SK-N-SH (cell line): Measurements from ENCODE around the gene EPHB2.

Source experiments
- CHD2 ChIP-seq: fragments of 150-350 bp; IDR thresholded peaks from 2 replicates; pipeline ENCODE4 v1.6.1; 2018; ENCODE audit warnings: low read length; ENCODE audit not compliant: partially characterized antibody
- ELF1 ChIP-seq: IDR thresholded peaks from 2 replicates; pipeline ENCODE4 v1.4.0; 2012
- EP300 ChIP-seq, 2 experiments: IDR thresholded peaks; 2 replicates each; pipeline versions ENCODE4 v1.4.0 to v1.6.1; 2012; ENCODE audit warnings: borderline replicate concordance in 1 of 2, low read depth in 1 of 2, low read length in 1 of 2
- FOXJ3 ChIP-seq: sonication (generic); formaldehyde crosslinking; IDR thresholded peaks from 2 replicates; pipeline ENCODE4 v1.5.1; 2020; ENCODE audit warnings: mild to moderate bottlenecking, missing genetic modification reagents
- MXI1 ChIP-seq: IDR thresholded peaks from 2 replicates; pipeline ENCODE4 v1.6.1; 2012; ENCODE audit warnings: mild to moderate bottlenecking, low read depth, low read length, improper control_type of control experiment
- RAD21 ChIP-seq: IDR thresholded peaks from 2 replicates; pipeline ENCODE4 v1.6.1; 2012; ENCODE audit warnings: mild to moderate bottlenecking, low read length
- TEAD4 ChIP-seq: IDR thresholded peaks from 2 replicates; pipeline ENCODE4 v1.4.0; 2012; ENCODE audit warnings: mild to moderate bottlenecking, borderline replicate concordance; ENCODE audit not compliant: insufficient read depth
- YY1 ChIP-seq: IDR thresholded peaks from 2 replicates; pipeline ENCODE4 v1.4.0; 2012; ENCODE audit warnings: low read depth, mild to moderate bottlenecking
- ZBTB33 ChIP-seq: IDR thresholded peaks from 2 replicates; pipeline ENCODE4 v1.4.0; 2012; ENCODE audit warnings: low read depth, borderline replicate concordance
- TF ChIP-seq, protein P1 (sequence below): IDR thresholded peaks from 2 replicates; pipeline ENCODE4 v1.4.0; 2012; ENCODE audit warnings: low read depth
- TF ChIP-seq, protein P2 (sequence below): fragments of 200-600 bp; sonication (generic); IDR thresholded peaks from 2 replicates; pipeline ENCODE4 v1.6.1; 2017; ENCODE audit warnings: antibody characterized with exemption, mild to moderate bottlenecking, moderate library complexity
- TF ChIP-seq, protein P3 (sequence below): IDR thresholded peaks from 2 replicates; pipeline ENCODE4 v1.4.0; 2012; ENCODE audit warnings: low read depth, borderline replicate concordance

GRCh38 chr1:22756125-22756735 is 45.6 kb downstream of the EPHB2 start:
- TF ChIP-seq, protein P1, sequence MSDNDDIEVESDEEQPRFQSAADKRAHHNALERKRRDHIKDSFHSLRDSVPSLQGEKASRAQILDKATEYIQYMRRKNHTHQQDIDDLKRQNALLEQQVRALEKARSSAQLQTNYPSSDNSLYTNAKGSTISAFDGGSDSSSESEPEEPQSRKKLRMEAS = no peak
- TF ChIP-seq YY1 = no peak
- TF ChIP-seq, protein P2, sequence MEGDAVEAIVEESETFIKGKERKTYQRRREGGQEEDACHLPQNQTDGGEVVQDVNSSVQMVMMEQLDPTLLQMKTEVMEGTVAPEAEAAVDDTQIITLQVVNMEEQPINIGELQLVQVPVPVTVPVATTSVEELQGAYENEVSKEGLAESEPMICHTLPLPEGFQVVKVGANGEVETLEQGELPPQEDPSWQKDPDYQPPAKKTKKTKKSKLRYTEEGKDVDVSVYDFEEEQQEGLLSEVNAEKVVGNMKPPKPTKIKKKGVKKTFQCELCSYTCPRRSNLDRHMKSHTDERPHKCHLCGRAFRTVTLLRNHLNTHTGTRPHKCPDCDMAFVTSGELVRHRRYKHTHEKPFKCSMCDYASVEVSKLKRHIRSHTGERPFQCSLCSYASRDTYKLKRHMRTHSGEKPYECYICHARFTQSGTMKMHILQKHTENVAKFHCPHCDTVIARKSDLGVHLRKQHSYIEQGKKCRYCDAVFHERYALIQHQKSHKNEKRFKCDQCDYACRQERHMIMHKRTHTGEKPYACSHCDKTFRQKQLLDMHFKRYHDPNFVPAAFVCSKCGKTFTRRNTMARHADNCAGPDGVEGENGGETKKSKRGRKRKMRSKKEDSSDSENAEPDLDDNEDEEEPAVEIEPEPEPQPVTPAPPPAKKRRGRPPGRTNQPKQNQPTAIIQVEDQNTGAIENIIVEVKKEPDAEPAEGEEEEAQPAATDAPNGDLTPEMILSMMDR = no peak
- no peak for TF ChIP-seq TEAD4
- no peak for TF ChIP-seq ZBTB33
- no peak for TF ChIP-seq EP300 (IDR thresholded peaks at IDR 0.05; ENCODE audit: borderline replicate concordance in 1 of 2, low read depth in 1 of 2, low read length in 1 of 2)
- no peak for TF ChIP-seq ELF1
- TF ChIP-seq, protein P3, sequence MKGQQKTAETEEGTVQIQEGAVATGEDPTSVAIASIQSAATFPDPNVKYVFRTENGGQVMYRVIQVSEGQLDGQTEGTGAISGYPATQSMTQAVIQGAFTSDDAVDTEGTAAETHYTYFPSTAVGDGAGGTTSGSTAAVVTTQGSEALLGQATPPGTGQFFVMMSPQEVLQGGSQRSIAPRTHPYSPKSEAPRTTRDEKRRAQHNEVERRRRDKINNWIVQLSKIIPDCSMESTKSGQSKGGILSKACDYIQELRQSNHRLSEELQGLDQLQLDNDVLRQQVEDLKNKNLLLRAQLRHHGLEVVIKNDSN = no peak
- TF ChIP-seq MXI1 = no peak
- no peak for TF ChIP-seq FOXJ3 (CRISPR knock-in tag)
- no peak for TF ChIP-seq CHD2
- no peak for TF ChIP-seq RAD21
